ENCODE data around the gene PRAF2.

DNA sequence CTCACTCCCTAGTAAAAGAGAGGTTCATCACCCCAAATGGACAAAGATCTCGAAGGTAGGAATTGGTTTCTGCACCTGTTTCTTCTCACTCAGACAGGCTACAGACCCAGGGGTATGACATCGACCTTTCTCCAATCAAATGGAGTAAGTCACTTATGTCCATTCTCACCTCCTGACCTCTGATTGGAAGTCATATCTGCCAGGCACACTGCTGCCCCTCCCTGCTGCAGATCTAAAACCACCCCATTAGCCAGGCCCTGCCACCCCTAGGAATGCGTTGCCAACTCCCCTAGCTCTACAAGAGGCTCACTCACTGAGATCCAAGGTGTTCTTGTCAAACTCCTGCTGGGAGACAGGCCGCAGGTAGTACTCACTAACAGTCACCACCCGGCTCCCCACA is 42.9 kb upstream of the PRAF2 start:
- TF ChIP-seq CTCF (IDR thresholded peaks at IDR 0.05; ENCODE audit: low read length) (no peak), EZH2 (optimal IDR thresholded peaks at IDR 0.05; ENCODE audit: low read depth, low read length) (no peak)
